Measurements from ENCODE around the gene MTHFSD. TPM values are rescaled to one million over a fixed set of nuclear protein-coding genes. Genes with fewer than 3 reads are reported as not detected.

Gene MTHFSD
- total RNA-seq, 3 donors from 2014 or later: 15.8 to 30.2 (median 27.7) TPM

DNA sequence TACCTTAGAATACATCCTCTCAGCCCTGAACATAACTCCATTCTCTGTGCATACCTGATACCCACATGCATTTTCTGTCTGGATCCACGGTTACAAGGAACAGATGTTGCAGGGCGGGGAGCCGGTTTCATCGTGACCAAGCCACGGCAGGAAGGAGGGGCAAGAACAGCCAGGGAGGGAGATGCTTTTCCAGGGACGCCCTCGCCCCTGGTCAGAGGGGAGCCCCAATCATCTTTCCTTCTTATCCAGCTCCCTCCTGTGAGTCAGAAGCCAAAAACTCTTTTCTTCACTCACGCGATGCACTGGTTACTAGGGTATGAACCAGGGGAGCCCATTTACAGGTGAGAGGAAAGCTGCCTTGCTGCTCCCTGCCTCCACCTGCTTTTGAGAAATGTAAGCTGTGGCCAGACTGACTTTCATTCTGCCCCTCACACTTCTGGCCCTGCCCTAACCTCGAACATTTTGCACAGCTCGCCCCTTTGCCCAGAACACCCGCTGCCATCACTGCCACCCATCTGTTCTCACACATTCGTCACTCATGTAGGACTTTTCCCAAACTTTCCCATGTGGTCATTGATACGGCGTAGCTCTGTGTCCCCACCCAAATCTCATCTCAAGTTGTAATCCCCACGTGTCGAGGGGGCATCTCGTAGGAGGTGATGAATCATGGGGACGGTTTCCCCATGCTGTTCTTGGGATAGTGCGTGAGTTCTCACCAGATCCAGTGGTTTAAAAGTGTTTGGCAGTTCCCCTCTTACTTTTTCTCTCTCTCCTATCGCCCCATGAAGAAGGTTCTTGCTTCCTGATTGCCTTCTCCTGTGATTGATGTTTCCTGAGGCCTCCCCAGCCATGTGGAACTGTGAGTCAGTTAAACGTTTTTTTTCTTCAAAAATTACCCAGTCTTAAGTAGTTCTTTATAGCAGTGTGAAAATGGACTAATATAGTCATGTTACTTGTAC lies 43.9 kb upstream of the MTHFSD start:
- Histone ChIP-seq H3K27ac (no peak overlapping the region), H3K36me3 (no peaks in the 10 kb centered on the region), H3K4me3 (no peak overlapping the region), H3K4me1 (no peaks in the 10 kb centered on the region), H3K27me3 (peaks cover 0 to 39% of the 10 kb centered on the region in 2 donors), H3K9me3 (no peaks in the 10 kb centered on the region)
- no peak for TF ChIP-seq POLR2A (IDR thresholded peaks at IDR 0.05)
- no peak for TF ChIP-seq POLR2AphosphoS5 (IDR thresholded peaks at IDR 0.05)
- TF ChIP-seq, protein P1, sequence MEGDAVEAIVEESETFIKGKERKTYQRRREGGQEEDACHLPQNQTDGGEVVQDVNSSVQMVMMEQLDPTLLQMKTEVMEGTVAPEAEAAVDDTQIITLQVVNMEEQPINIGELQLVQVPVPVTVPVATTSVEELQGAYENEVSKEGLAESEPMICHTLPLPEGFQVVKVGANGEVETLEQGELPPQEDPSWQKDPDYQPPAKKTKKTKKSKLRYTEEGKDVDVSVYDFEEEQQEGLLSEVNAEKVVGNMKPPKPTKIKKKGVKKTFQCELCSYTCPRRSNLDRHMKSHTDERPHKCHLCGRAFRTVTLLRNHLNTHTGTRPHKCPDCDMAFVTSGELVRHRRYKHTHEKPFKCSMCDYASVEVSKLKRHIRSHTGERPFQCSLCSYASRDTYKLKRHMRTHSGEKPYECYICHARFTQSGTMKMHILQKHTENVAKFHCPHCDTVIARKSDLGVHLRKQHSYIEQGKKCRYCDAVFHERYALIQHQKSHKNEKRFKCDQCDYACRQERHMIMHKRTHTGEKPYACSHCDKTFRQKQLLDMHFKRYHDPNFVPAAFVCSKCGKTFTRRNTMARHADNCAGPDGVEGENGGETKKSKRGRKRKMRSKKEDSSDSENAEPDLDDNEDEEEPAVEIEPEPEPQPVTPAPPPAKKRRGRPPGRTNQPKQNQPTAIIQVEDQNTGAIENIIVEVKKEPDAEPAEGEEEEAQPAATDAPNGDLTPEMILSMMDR (IDR thresholded peaks at IDR 0.05): no peak
- intact Hi-C loops (cut with DNase I; ENCODE audit: low total_unique reads): no loop called here
- DNase-seq (ENCODE audit: low spot score in 2 of 2): no peak

- no peak overlapping the region for H3K4me3 ChIP-seq
- intact Hi-C loops (cut with DNase I; ENCODE audit: low total_unique reads): no loop called here
- no peaks in the 10 kb centered on the region for H3K4me1 ChIP-seq
- no peak overlapping the region for H3K27ac ChIP-seq
- no peaks in the 10 kb centered on the region for H3K36me3 ChIP-seq
- H3K9me3 ChIP-seq: no peaks in the 10 kb centered on the region
- no peak for DNase-seq (ENCODE audit: low spot score in 2 of 2)
- H3K27me3 ChIP-seq: peaks cover 0 to 47% of the 10 kb centered on the region in 2 donors
- TF ChIP-seq POLR2AphosphoS5 (IDR thresholded peaks at IDR 0.05) (no peak), POLR2A (IDR thresholded peaks at IDR 0.05) (no peak)
- TF ChIP-seq, protein P1 (IDR thresholded peaks at IDR 0.05): no peak
These were observed 43.0 kb upstream of the MTHFSD start for GRCh38 chr16:86597880-86598606.

- Histone ChIP-seq H3K27ac (no peak overlapping the region), H3K4me1 (no peaks in the 10 kb centered on the region), H3K36me3 (no peaks in the 10 kb centered on the region), H3K9me3 (no peaks in the 10 kb centered on the region), H3K4me3 (no peak overlapping the region), H3K27me3 (peaks cover 0 to 51% of the 10 kb centered on the region in 2 donors)
- intact Hi-C loops (cut with DNase I; ENCODE audit: low total_unique reads): no loop called here
- DNase-seq (ENCODE audit: low spot score in 2 of 2): no peak
- no peak for TF ChIP-seq POLR2AphosphoS5 (IDR thresholded peaks at IDR 0.05)
- TF ChIP-seq POLR2A (IDR thresholded peaks at IDR 0.05): no peak
- TF ChIP-seq, protein P1 (IDR thresholded peaks at IDR 0.05): no peak
These were observed 42.3 kb upstream of the MTHFSD start for GRCh38 chr16:86597126-86597879.

GRCh38 chr16:86595983-86596605 lies 41.1 kb upstream of the MTHFSD start:
- no peak overlapping the region for H3K4me3 ChIP-seq
- intact Hi-C loops (cut with DNase I; ENCODE audit: low total_unique reads): no loop called here
- peaks cover 0 to 55% of the 10 kb centered on the region in 2 donors for H3K27me3 ChIP-seq
- H3K9me3 ChIP-seq: no peaks in the 10 kb centered on the region
- H3K36me3 ChIP-seq: no peaks in the 10 kb centered on the region
- H3K4me1 ChIP-seq: no peaks in the 10 kb centered on the region
- H3K27ac ChIP-seq: no peak overlapping the region
- no peak for TF ChIP-seq POLR2A (IDR thresholded peaks at IDR 0.05)
- TF ChIP-seq, protein P1 (IDR thresholded peaks at IDR 0.05): no peak
- TF ChIP-seq POLR2AphosphoS5 (IDR thresholded peaks at IDR 0.05): no peak
- no peak for DNase-seq (ENCODE audit: low spot score in 2 of 2)

All from breast epithelium (tissue), 4 donors.